Activated CD8-positive, alpha-beta memory T cell treated with anti-CD3 and anti-CD28 coated beads for 4 hours (primary cell): ENCODE measurements around the gene SYT2.

Experiments used
- DNase-seq, 2 donors: peaks; one replicate each; pipeline ENCODE4 v3.0.0-alpha.2; 2020; ENCODE audit warnings: low read depth in 2 of 2

Gene SYT2

GRCh38 chr1:202679406-202680177 is 30.7 kb downstream of the SYT2 start:
- no peak for DNase-seq

GRCh38 chr1:202677433-202677832 is 32.8 kb downstream of the SYT2 start:
- DNase-seq, result no peak

- DNase-seq, result no peak
Measured at GRCh38 chr1:202673531-202673930, 36.7 kb downstream of the SYT2 start.

- no peak for DNase-seq
Measured at GRCh38 chr1:202671399-202671798, 38.9 kb downstream of the SYT2 start.

GRCh38 chr1:202665417-202665816 is 44.8 kb downstream of the SYT2 start:
- DNase-seq, result no peak

GRCh38 chr1:202664083-202664482 is 46.2 kb downstream of the SYT2 start:
- no peak for DNase-seq

- no peak for DNase-seq
Measured at GRCh38 chr1:202663131-202663530, 47.1 kb downstream of the SYT2 start.

GRCh38 chr1:202662081-202662480 is 48.2 kb downstream of the SYT2 start:
- no peak for DNase-seq

- no peak for DNase-seq
Measured at GRCh38 chr1:202661136-202661845, 49.0 kb downstream of the SYT2 start.

GRCh38 chr1:202659974-202660373 is 50.3 kb downstream of the SYT2 start:
- no peak for DNase-seq

- DNase-seq, result no peak
Measured at GRCh38 chr1:202659541-202659940, 50.7 kb downstream of the SYT2 start.

GRCh38 chr1:202658769-202659168 is 51.5 kb downstream of the SYT2 start:
- DNase-seq, result no peak

- no peak for DNase-seq
Measured at GRCh38 chr1:202658251-202658759, 51.9 kb downstream of the SYT2 start.

GRCh38 chr1:202656951-202657646 is 53.2 kb downstream of the SYT2 start:
- no peak for DNase-seq

GRCh38 chr1:202656057-202656456 is 54.2 kb downstream of the SYT2 start:
- no peak for DNase-seq

- DNase-seq, result no peak
Measured at GRCh38 chr1:202654079-202654478, 56.2 kb downstream of the SYT2 start.

GRCh38 chr1:202649553-202650392 is 60.5 kb downstream of the SYT2 start:
- DNase-seq, result no peak

GRCh38 chr1:202648605-202649226 is 61.5 kb downstream of the SYT2 start:
- DNase-seq, result no peak

- DNase-seq, result no peak
Measured at GRCh38 chr1:202645097-202645476, 65.2 kb downstream of the SYT2 start.

- no peak for DNase-seq
Measured at GRCh38 chr1:202644219-202645096, 65.8 kb downstream of the SYT2 start.
